ENCODE results near the gene ARHGAP24. TPM values are rescaled to one million over a fixed set of nuclear protein-coding genes. Genes with fewer than 3 reads are reported as not detected.
A peak's percentile ranks its signal among the peaks of the same experiment; 100 is the strongest.

Gene ARHGAP24
- total RNA-seq, 1 donor from 2014 or later: 34.2 TPM

DNA sequence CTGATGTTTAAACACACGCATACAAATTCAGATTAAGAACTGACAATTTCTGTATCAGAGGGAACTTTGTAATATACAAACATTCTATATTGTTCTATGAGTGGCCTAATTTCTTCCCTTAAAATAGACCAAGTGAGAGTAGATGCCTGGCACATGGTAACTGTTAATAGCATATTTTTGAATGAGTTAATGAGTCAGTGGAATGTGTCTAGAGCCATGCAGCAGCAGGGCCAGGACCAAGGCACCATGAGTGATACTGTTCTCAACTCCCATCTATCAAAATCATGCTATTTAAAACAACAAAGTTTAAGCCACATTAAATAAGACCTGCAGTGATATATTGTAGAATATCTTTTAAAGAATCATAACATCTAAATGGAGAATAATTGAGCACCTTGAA, 98.3 kb downstream of the ARHGAP24 start:
- no peak for DNase-seq (ENCODE audit: extremely low read depth, low read depth, low spot score)

DNA sequence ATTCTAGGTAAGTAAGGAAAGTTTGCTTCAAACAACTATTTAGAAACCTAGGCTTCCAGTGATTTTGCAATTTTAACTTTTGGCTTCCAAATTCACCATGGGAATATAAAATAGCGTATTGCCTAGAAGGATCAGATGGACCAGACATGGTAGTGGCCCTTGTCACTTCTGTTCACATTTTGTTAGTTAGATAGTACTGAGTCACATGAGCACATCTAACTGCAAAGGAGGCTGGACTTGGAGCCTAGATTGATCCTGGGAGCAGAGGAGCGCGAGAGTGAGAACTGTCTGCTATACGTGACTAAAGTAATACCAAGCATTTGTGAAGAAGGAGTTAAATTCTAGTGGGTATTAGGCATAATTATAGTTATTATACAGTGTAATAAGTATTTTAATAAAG, 102.4 kb downstream of the ARHGAP24 start:
- no peak for DNase-seq (ENCODE audit: extremely low read depth, low read depth, low spot score)

- no peak for DNase-seq (ENCODE audit: extremely low read depth, low read depth, low spot score)
Observed at GRCh38 chr4:85579942-85580341, 105.0 kb downstream of the ARHGAP24 start.

DNA sequence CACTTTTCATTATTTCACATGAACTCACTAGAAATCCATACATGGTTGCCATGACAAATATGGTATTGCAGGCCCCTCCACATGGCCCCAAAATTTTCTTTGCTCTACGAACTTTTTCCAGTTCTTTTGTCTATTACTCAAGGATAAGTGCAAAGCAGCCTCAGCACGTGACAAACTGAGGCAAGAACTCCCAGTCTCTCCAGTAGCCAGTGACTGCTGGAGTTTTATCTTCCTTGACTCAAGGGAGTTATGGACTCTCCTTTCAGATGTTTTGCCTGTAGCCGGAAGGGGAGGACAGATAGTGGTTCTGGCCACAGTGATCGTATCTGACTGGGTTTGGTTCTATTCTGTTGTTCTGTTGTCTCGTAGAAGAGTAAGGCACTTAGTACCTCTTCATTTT, 105.5 kb downstream of the ARHGAP24 start:
- no peak for DNase-seq (ENCODE audit: extremely low read depth, low read depth, low spot score)

DNA sequence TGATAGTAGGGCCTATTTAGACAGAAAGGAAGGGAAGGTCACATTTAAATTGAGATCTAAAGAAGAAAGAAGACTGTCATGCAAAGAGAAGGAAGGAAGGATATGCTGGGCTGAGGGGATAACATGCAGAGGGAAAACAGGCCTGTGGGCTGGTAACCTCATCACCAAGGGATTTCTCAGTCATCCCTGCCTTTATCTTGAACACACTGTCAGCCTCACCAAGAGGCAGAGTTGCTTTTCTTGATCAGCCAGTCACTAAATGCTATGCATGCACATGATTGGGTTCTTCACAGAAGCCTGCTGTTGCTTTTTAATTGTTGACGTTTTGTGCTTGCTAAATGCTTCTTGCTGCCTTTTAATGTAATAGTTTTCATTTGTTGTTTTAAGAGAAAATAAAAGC, 113.0 kb downstream of the ARHGAP24 start:
- DNase-seq (ENCODE audit: extremely low read depth, low read depth, low spot score): no peak

DNA sequence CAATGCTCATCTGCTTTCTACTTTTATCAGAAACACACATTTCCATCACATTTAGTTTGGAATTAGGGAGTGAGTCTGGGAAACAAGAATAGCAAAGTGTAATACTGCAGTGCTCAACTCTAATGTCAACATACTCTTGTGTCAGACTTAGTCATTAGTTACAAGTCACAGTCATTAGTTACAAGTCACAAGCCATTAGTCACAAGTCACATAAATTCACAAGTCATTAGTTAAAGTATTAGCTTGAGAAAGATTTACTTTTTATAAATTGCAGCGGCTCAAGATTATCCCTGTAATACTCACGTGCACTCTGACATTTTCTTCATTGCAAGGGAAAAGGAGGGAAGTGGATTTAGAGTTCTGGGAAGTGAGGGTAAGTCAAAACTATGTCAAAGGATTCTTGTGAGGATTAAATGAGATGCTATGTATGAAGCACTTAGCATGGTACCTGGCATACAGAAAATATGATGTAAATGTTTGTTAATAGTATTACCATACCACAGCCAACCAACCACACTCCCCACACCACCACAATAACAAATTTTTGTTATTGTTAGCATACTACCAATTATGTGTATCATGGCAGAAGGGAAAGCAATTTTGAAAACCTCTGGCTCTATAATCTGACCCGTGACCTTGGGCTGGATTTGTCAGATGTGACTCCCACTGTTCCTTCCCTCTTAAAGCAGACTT, 116.6 kb downstream of the ARHGAP24 start:
- DNase-seq (ENCODE audit: extremely low read depth, low read depth, low spot score): no peak

DNA sequence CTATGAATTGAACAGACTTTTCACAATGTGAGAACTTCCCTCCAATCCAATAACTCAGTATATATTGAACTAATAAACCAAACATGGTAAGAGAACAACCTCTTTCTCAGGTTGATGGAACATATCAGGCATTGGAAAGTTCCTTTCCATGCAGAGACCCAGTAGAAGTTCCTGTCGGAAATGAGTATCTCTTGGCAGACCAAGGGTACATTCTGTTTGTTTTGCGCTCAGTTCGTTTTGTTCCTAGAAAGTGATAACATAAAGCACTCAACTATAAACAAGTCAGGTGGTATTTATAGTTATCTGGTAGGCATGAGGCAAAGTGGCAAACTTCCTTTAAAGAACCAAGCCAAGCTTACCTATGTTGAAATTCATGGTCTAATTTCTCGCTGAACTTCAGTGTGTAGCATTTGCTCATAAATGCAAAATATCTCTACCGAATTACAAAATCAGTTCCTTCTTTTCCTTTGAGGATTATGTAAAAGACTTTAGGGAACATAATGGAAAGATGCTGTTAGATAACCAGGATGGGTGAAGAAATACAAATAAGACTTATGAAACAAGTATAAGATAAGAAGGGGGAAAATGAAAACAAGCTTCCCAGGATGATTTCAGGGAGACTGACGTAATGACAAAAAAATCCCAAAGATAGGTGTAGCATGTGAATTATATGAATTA, 120.3 kb downstream of the ARHGAP24 start:
- no peak for DNase-seq (ENCODE audit: extremely low read depth, low read depth, low spot score)

DNA sequence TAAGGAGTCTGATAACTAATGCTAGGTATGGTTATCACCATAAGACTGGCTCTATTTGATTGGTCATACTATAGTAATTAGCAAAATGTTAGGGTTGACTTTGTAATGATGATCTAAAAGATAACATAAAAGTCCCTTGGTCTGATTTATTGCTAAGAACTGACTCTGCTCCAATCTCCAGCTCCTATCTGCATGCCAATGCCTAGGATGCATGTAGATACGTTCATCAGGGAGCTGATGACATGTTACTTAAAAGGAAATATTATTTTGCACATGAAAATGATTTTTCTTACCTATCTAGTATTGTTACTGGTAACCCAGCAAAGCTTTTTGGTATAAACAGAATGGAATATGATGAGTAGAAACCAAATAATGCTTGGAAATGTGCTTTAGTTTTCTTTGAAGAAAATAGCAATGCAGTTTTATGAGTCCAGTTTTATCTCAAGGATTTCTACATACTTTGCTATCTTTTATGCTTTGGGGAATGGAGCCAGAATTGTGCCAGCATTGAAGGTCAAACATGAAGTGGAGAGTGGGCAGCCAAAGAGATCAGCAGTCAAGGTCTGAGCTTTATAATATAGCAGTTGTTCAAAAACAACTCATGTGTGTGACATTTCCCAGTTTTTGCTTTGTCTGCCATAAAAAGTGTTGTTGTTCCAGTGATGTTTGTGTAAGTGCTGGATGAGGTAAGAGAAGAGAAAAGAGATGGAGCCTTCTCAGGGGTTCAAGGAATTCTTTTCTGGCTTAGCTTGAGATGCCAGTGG, 121.0 kb downstream of the ARHGAP24 start:
- DNase-seq (ENCODE audit: extremely low read depth, low read depth, low spot score): no peak

- no peak for DNase-seq (ENCODE audit: extremely low read depth, low read depth, low spot score)
Observed at GRCh38 chr4:85598936-85599335, 124.0 kb downstream of the ARHGAP24 start.

DNA sequence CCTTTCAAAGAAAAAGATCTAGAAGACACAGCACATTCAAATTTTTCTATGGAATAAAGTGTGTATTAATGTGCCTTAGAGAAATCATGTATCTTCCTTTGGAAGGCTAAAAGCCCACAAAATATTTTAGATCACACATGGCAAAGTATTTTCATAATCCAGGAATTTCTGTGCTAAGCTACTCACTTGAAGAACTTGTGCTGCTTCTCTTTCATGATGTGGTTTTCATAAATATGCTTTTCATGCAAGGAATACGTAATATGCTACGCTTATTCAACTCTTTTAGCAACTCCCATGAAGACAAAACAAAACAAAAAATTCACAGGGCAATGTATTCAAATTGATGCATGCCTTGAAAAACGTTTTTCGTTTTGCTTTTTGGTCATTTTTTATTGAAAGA, 125.6 kb downstream of the ARHGAP24 start:
- no peak for DNase-seq (ENCODE audit: extremely low read depth, low read depth, low spot score)

DNA sequence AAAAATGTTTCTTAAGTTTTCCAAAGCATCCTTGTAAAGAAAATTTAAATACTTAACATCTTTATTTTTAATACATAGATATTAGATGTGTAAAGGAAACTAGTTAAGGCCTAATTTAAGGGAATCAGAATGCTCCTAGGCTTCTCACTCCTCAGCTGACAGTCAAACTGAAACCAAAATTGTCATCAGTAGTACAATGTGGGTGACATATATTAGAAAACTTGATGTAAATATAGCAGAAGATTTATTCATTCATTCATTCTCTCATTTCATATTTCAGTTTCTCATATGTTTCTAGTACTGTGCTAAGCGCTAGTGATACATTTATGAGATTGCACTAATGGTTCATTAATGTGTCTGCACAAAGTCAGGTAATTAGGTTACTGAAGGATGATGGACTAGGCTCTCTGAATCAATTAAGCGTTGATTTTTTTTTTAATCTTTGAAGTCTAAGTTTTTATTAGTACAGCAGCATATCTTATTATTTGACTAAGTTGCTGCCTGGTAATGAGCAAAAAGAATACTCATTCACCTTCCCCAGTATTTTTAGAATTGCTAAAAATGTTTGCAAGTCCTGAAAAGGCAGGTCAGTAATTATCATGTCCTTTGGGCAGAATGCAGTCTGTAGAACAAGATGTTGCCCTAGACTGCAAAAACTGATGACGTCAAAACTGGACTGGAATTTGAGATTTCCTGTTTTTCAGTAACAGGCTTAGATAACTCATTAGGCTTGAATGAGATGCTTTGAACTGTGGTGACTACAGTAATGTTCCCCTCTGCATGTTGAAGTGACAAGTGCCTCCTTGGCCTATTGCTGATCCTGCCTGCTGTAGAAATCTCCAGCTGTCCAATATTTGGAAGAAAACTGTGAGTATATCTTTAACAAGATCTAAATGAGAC, 128.7 kb downstream of the ARHGAP24 start:
- peak; percentile 10 for DNase-seq (ENCODE audit: extremely low read depth, low read depth, low spot score)

GRCh38 chr4:85606505-85606904, 131.6 kb downstream of the ARHGAP24 start:
- DNase-seq (ENCODE audit: extremely low read depth, low read depth, low spot score): no peak

GRCh38 chr4:85607624-85608023, 132.7 kb downstream of the ARHGAP24 start:
- DNase-seq (ENCODE audit: extremely low read depth, low read depth, low spot score): no peak

GRCh38 chr4:85610450-85610849, 135.5 kb downstream of the ARHGAP24 start:
- DNase-seq (ENCODE audit: extremely low read depth, low read depth, low spot score): no peak

- DNase-seq (ENCODE audit: extremely low read depth, low read depth, low spot score): no peak
Observed at GRCh38 chr4:85611661-85612060, 136.7 kb downstream of the ARHGAP24 start.

GRCh38 chr4:85613901-85614300, 139.0 kb downstream of the ARHGAP24 start:
- DNase-seq (ENCODE audit: extremely low read depth, low read depth, low spot score): no peak

- no peak for DNase-seq (ENCODE audit: extremely low read depth, low read depth, low spot score)
Observed at GRCh38 chr4:85615952-85616351, 141.0 kb downstream of the ARHGAP24 start.

GRCh38 chr4:85617202-85617601, 142.3 kb downstream of the ARHGAP24 start:
- DNase-seq (ENCODE audit: extremely low read depth, low read depth, low spot score): no peak

GRCh38 chr4:85632981-85633380, 158.0 kb downstream of the ARHGAP24 start:
- no peak for DNase-seq (ENCODE audit: extremely low read depth, low read depth, low spot score)

DNA sequence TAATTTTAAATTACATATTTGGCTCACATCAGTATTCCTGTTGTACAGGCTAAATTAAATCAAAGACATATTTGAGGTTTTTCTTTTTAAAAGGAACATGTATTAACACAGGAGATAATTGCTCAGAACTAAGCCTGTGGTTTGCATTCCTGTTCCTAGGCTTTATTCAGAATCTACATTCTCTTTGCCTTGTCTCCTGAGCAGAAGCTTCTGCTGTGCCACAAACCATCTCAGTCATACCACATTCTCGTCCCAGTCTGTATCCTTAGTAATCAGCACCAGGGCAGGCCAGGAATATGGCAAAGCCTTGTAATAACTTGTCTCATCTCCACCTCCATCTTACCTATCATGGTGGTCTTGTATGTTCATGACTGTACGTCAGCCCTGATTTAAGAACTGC, 162.8 kb downstream of the ARHGAP24 start:
- DNase-seq (ENCODE audit: extremely low read depth, low read depth, low spot score): no peak

- DNase-seq (ENCODE audit: extremely low read depth, low read depth, low spot score): no peak
Observed at GRCh38 chr4:85639946-85640345, 165.0 kb downstream of the ARHGAP24 start.
